ENCODE data around the gene ECI1. TPM values are rescaled to one million over a fixed set of nuclear protein-coding genes. Genes with fewer than 3 reads are reported as not detected.

ECI1 gene
- polyA plus RNA-seq, 3 donors, result 29.9 to 74.5 (median 52.3) TPM

DNA sequence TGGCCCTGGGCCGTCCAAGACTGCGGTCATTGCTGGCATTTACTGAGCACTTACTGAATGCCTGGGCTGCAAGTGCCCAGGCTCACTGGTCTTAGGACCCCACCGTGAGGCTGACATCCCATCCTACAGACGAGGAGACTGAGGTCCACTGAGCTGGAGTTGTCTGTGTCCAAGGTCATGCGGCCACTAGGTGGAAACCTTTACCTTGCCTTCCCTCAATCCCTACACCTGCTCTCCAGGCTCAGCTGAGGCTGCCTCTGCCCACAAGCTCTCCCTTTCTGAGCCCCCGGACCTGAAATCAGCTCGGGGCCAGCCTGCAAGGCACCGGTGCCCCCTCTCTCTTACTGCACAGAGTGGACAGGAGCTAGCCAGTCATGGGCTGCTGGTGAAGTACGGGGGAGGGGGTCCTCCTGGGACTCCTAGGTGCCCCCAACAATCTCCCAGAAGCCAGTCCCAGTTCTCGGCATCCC, 56.5 kb downstream of the ECI1 start:
- H2AFZ ChIP-seq (ENCODE audit: insufficient read depth, low read depth, low read length, poor library complexity, severe bottlenecking), result no peak overlapping the region
- no peak overlapping the region for H3K9ac ChIP-seq (ENCODE audit: insufficient read depth, low read length, poor library complexity, severe bottlenecking)
- H3K27ac ChIP-seq (ENCODE audit: low read depth in 1 of 2, low read length in 2 of 2), result no peak overlapping the region
- peaks cover 0 to 13% (median 4%) of the 10 kb centered on the region in 7 donors for H3K9me3 Mint-ChIP-seq
- peaks cover 3 to 7% of the 10 kb centered on the region in 2 donors for H3K4me1 ChIP-seq (ENCODE audit: control insufficient read depth in 1 of 2, insufficient read depth in 2 of 2, low read length in 2 of 2)
- H3K4me3 ChIP-seq (replicated peaks in 1 of 3; ENCODE audit: low read depth in 2 of 3, low read length in 3 of 3), result no peak overlapping the region
- H3K9me3 ChIP-seq (replicated peaks in 1 of 2; ENCODE audit: control insufficient read depth in 1 of 2, insufficient read depth in 1 of 2, low read length in 2 of 2), result peaks cover 0 to 7% of the 10 kb centered on the region in 2 donors
- peaks cover 4% of the 10 kb centered on the region for H3K4me1 Mint-ChIP-seq
- H3K27me3 ChIP-seq (ENCODE audit: control insufficient read depth in 2 of 2, insufficient read depth in 2 of 2, low read length in 2 of 2), result peaks cover 35 to 54% of the 10 kb centered on the region in 2 donors
- peak; percentile 25 to 49 (median 32) for DNase-seq
- no peaks in the 10 kb centered on the region for H4K20me1 ChIP-seq (ENCODE audit: insufficient read depth, low read length)
- peak overlapping the region in 1 of 7 donors; percentile 53 for H3K27ac Mint-ChIP-seq
- TF ChIP-seq, protein P1, sequence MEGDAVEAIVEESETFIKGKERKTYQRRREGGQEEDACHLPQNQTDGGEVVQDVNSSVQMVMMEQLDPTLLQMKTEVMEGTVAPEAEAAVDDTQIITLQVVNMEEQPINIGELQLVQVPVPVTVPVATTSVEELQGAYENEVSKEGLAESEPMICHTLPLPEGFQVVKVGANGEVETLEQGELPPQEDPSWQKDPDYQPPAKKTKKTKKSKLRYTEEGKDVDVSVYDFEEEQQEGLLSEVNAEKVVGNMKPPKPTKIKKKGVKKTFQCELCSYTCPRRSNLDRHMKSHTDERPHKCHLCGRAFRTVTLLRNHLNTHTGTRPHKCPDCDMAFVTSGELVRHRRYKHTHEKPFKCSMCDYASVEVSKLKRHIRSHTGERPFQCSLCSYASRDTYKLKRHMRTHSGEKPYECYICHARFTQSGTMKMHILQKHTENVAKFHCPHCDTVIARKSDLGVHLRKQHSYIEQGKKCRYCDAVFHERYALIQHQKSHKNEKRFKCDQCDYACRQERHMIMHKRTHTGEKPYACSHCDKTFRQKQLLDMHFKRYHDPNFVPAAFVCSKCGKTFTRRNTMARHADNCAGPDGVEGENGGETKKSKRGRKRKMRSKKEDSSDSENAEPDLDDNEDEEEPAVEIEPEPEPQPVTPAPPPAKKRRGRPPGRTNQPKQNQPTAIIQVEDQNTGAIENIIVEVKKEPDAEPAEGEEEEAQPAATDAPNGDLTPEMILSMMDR (IDR thresholded peaks at IDR 0.05), result peak; percentile 41
- H3K4me2 ChIP-seq (replicated peaks; ENCODE audit: extremely low read depth, low read length, poor library complexity, severe bottlenecking), result no peak overlapping the region
- peaks cover 51 to 68% (median 58%) of the 10 kb centered on the region in 3 donors for H3K27me3 Mint-ChIP-seq (ENCODE audit: low read depth in 3 of 3)
- WGBS (ENCODE audit: insufficient coverage), result 25% methylated on average over 8 of the region's 10 CpGs
- no peaks in the 10 kb centered on the region for H3K36me3 ChIP-seq (replicated peaks in 1 of 2; ENCODE audit: control insufficient read depth in 1 of 2, insufficient read depth in 2 of 2, low read length in 2 of 2)
- intact Hi-C loops (cut with micrococcal nuclease), result loop anchor here in 1 of 2 donors (5.0 kb wide), 1 partner anchor 57 kb away; the partner anchor contains the start of gene ECI1
- peak overlapping the region in 1 of 2 donors; percentile 74 for H3K4me3 Mint-ChIP-seq
- H3K36me3 Mint-ChIP-seq, result no peaks in the 10 kb centered on the region
- no peaks in the 10 kb centered on the region for H3K79me2 ChIP-seq (ENCODE audit: insufficient read depth, low read length)

DNA sequence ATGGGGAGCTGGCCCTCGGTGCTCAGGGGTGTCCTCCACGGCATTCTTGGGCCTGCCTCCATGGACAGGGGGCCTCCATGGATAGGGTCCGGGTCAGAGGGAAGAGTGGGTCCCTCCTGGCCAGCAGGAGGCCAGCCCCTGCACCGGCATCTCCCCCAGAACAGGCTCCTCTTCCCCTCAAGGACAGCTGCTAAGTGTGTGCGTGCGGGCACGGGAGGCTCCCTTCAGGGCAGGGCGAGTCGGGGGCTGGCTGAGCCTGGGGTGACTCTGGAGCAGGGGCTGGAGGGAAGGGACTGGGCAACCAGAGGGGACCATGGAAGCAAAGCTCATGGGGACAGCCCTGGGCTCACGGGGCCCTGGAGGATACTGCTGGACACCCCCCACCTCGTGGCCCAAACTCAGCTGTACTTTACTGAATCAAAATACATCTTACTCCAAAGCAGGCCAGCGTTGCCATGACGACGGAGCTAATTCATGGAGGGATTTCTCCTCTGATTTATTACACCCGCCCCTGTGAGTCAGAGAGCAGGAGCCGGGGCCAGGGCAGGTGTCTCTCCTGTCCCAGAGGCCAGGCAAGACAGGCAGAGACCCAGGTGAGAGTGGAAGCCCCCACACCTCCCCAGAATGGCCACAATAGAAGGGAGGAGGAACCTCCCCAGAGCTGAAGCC, 57.1 kb downstream of the ECI1 start:
- Mint-ChIP-seq H3K4me3 (peak overlapping the region in 1 of 2 donors; percentile 74), H3K27me3 (ENCODE audit: low read depth in 3 of 3) (peaks cover 49 to 63% (median 58%) of the 10 kb centered on the region in 3 donors), H3K4me1 (peaks cover 4% of the 10 kb centered on the region), H3K9me3 (peaks cover 0 to 13% (median 4%) of the 10 kb centered on the region in 7 donors), H3K27ac (no peak overlapping the region), H3K36me3 (no peaks in the 10 kb centered on the region)
- H4K20me1 ChIP-seq (ENCODE audit: insufficient read depth, low read length), result no peaks in the 10 kb centered on the region
- peaks cover 35 to 51% of the 10 kb centered on the region in 2 donors for H3K27me3 ChIP-seq (ENCODE audit: control insufficient read depth in 2 of 2, insufficient read depth in 2 of 2, low read length in 2 of 2)
- WGBS (ENCODE audit: insufficient coverage), result 74% methylated on average over 5 of the region's 16 CpGs
- H3K27ac ChIP-seq (ENCODE audit: low read depth in 1 of 2, low read length in 2 of 2), result no peak overlapping the region
- no peak overlapping the region for H3K9ac ChIP-seq (ENCODE audit: insufficient read depth, low read length, poor library complexity, severe bottlenecking)
- H2AFZ ChIP-seq (ENCODE audit: insufficient read depth, low read depth, low read length, poor library complexity, severe bottlenecking), result no peak overlapping the region
- no peaks in the 10 kb centered on the region for H3K36me3 ChIP-seq (replicated peaks in 1 of 2; ENCODE audit: control insufficient read depth in 1 of 2, insufficient read depth in 2 of 2, low read length in 2 of 2)
- H3K4me2 ChIP-seq (replicated peaks; ENCODE audit: extremely low read depth, low read length, poor library complexity, severe bottlenecking), result no peak overlapping the region
- H3K4me3 ChIP-seq (replicated peaks in 1 of 3; ENCODE audit: low read depth in 2 of 3, low read length in 3 of 3), result no peak overlapping the region
- TF ChIP-seq, protein P1 (IDR thresholded peaks at IDR 0.05), result no peak
- peaks cover 0 to 7% of the 10 kb centered on the region in 2 donors for H3K9me3 ChIP-seq (replicated peaks in 1 of 2; ENCODE audit: control insufficient read depth in 1 of 2, insufficient read depth in 1 of 2, low read length in 2 of 2)
- no peaks in the 10 kb centered on the region for H3K79me2 ChIP-seq (ENCODE audit: insufficient read depth, low read length)
- peaks cover 3 to 7% of the 10 kb centered on the region in 2 donors for H3K4me1 ChIP-seq (ENCODE audit: control insufficient read depth in 1 of 2, insufficient read depth in 2 of 2, low read length in 2 of 2)
- intact Hi-C loops (cut with micrococcal nuclease), result no loop called here
- no peak for DNase-seq
